Retinal pigment epithelial cell (primary cell): Measurements from ENCODE around the gene NUP107.

Experiments used
- DNase-seq: peaks from one replicate; pipeline ENCODE4 v3.0.0-alpha.2; 2010; ENCODE audit warnings: low read depth
- H3K4me3 ChIP-seq: 2 replicates; pipeline ENCODE4 v1.5.1; 2011; ENCODE audit warnings: mild to moderate bottlenecking, low read length, control low read depth, moderate library complexity
- CTCF ChIP-seq: conservative IDR thresholded peaks from 2 replicates; pipeline ENCODE4 v1.5.1; 2011; ENCODE audit warnings: low read depth, low read length, control low read depth, inconsistent platforms

Gene NUP107

GRCh38 chr12:68761901-68762630 lies 75.3 kb downstream of the NUP107 start:
- no peak for TF ChIP-seq CTCF

GRCh38 chr12:68762691-68763090 lies 75.9 kb downstream of the NUP107 start:
- no peak for TF ChIP-seq CTCF
- no peak overlapping the region for H3K4me3 ChIP-seq
- no peak for DNase-seq

More at GRCh38 chr12:68761901-68762630, 75.3 kb downstream of the NUP107 start:
- DNase-seq = no peak
- H3K4me3 ChIP-seq = no peak overlapping the region

GRCh38 chr12:68765696-68766095 lies 78.9 kb downstream of the NUP107 start:
- no peak overlapping the region for H3K4me3 ChIP-seq
- no peak for TF ChIP-seq CTCF
- DNase-seq = no peak

GRCh38 chr12:68766646-68767045 lies 79.9 kb downstream of the NUP107 start:
- no peak for TF ChIP-seq CTCF
- no peak overlapping the region for H3K4me3 ChIP-seq
- DNase-seq = no peak

- DNase-seq = no peak
- TF ChIP-seq CTCF = no peak
- no peak overlapping the region for H3K4me3 ChIP-seq
These were observed 80.4 kb downstream of the NUP107 start for GRCh38 chr12:68767191-68767590.

GRCh38 chr12:68768431-68768939 lies 81.7 kb downstream of the NUP107 start:
- DNase-seq = no peak
- TF ChIP-seq CTCF = no peak
- H3K4me3 ChIP-seq = no peak overlapping the region

- no peak for TF ChIP-seq CTCF
- no peak for DNase-seq
These were observed 83.2 kb downstream of the NUP107 start for GRCh38 chr12:68769941-68770340.

More at GRCh38 chr12:68769941-68770340, 83.2 kb downstream of the NUP107 start:
- H3K4me3 ChIP-seq = no peak overlapping the region
